ENCODE measurements around the gene PSAPL1. TPM values are rescaled to one million over a fixed set of nuclear protein-coding genes. Genes with fewer than 3 reads are reported as not detected.

PSAPL1 gene
- total and polyA plus RNA-seq, 7 donors = 0.01 TPM; not detected in 6

DNA sequence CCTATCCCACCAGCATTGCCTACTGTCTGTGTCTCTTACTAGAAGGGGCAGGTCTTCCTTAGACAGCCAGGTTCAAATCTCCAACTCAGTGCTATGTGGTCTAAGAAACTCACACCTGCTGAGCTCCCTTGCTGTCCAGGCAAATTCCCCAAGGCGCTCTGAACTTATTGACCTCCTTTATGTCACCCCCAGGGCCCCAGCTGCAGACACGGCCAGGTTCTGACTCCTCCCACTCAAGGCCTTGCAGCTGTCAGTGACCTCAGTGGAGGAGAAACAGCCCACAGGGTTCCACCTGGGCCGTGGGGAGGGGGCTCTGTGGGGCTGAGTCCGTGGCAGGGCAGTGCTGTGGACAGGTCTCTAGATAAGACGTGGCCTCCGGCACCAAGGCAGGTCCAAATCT is 42.1 kb upstream of the PSAPL1 start:
- no peak for DNase-seq
- no peaks in the 10 kb centered on the region for H3K27me3 ChIP-seq
- no peaks in the 10 kb centered on the region for H3K36me3 ChIP-seq
- H3K27ac ChIP-seq = no peak overlapping the region
- H3K9me3 ChIP-seq = no peaks in the 10 kb centered on the region
- TF ChIP-seq POLR2AphosphoS5 (IDR thresholded peaks at IDR 0.05) (no peak), EP300 (IDR thresholded peaks at IDR 0.05) (no peak), POLR2A (IDR thresholded peaks at IDR 0.05) (no peak), CTCF (IDR thresholded peaks at IDR 0.05) (no peak)
- WGBS, 2 donors = 46 to 63% methylated on average over 6 of the region's 6 CpGs
- no peaks in the 10 kb centered on the region for H3K4me1 ChIP-seq
- intact Hi-C loops (cut with DNase I) = no loop called here
- H3K4me3 ChIP-seq = no peak overlapping the region

DNA sequence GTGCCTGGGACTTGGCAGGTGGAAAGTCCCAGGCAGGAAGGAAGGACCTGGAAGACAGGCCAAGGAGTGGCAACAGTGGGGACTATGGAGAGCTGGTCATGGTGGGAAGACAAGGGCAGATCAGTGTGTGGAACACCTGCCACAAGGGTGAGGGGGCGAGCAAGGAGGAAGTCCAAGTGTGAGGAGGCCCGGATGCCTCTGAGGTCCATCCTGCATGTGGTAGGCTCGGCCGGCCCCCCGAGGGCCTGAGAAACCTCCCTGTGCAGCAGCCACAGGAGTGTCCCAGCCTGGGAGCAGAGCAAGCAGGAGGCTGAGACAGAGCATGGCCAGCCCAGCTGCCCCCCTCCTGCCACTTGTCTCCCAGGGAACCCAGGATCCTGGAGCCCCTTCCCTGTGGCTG is 40.5 kb upstream of the PSAPL1 start:
- TF ChIP-seq POLR2AphosphoS5 (IDR thresholded peaks at IDR 0.05) (no peak), EP300 (IDR thresholded peaks at IDR 0.05) (no peak), CTCF (IDR thresholded peaks at IDR 0.05) (no peak), POLR2A (IDR thresholded peaks at IDR 0.05) (no peak)
- Histone ChIP-seq H3K9me3 (no peaks in the 10 kb centered on the region), H3K4me3 (no peak overlapping the region), H3K27me3 (no peaks in the 10 kb centered on the region), H3K27ac (no peak overlapping the region), H3K36me3 (no peaks in the 10 kb centered on the region), H3K4me1 (no peaks in the 10 kb centered on the region)
- no peak for DNase-seq
- intact Hi-C loops (cut with DNase I) = no loop called here
- WGBS, 2 donors = 83% methylated on average over 5 of the region's 5 CpGs

DNA sequence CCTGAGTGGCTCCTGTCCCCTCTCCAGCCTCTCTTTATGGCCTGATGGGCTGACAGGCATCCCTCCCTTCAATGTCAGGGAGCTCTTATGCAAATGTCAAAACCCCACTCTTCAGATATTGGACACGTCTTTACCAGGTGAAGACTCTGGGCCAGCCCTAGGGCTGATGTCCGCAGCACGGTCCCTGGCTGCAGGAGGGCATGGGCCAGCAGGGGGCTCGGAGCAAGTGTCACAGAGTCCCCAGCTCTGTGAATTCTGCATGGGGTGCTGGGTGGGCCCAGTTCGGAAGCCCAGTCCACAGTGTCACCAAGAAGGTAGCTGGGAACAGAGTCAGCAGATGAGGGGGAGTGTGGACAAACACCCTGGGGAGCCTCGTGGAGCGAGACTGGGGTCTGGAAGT is 39.6 kb upstream of the PSAPL1 start:
- TF ChIP-seq CTCF (IDR thresholded peaks at IDR 0.05) (no peak), EP300 (IDR thresholded peaks at IDR 0.05) (no peak), POLR2A (IDR thresholded peaks at IDR 0.05) (no peak), POLR2AphosphoS5 (IDR thresholded peaks at IDR 0.05) (no peak)
- no peaks in the 10 kb centered on the region for H3K9me3 ChIP-seq
- WGBS, 2 donors = 72 to 77% methylated on average over 7 of the region's 7 CpGs
- no peak overlapping the region for H3K4me3 ChIP-seq
- intact Hi-C loops (cut with DNase I) = no loop called here
- no peak overlapping the region for H3K27ac ChIP-seq
- no peaks in the 10 kb centered on the region for H3K4me1 ChIP-seq
- H3K36me3 ChIP-seq = no peaks in the 10 kb centered on the region
- no peaks in the 10 kb centered on the region for H3K27me3 ChIP-seq
- DNase-seq = no peak

DNA sequence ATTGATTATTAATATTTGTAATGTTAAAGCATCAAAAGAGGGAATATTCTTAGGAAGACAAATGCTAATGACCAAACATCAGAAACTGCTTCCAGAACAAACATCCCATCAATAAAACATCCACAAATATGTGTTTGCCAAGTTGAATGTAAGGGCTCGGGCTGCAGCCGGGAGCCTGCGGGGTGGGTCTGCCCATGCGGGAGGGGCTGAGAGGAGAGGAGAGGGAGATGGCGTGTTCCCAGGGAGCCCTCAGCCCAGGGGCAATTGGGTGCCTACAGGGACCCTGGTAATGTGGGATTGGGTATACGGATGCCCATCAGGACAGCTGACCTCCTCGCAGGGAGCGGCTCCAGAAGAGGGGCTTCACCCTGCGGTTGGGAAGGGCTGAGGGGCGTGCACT is 38.4 kb upstream of the PSAPL1 start:
- Histone ChIP-seq H3K4me1 (no peaks in the 10 kb centered on the region), H3K27me3 (no peaks in the 10 kb centered on the region), H3K4me3 (no peak overlapping the region), H3K27ac (no peak overlapping the region), H3K36me3 (no peaks in the 10 kb centered on the region), H3K9me3 (no peaks in the 10 kb centered on the region)
- intact Hi-C loops (cut with DNase I) = no loop called here
- TF ChIP-seq POLR2A (IDR thresholded peaks at IDR 0.05) (no peak), CTCF (IDR thresholded peaks at IDR 0.05) (no peak), POLR2AphosphoS5 (IDR thresholded peaks at IDR 0.05) (no peak)
- 50 to 66% methylated on average over 10 of the region's 10 CpGs for WGBS, 2 donors
- DNase-seq = no peak

GRCh38 chr4:7472442-7473013 is 37.8 kb upstream of the PSAPL1 start:
- TF ChIP-seq CTCF (IDR thresholded peaks at IDR 0.05) (no peak), EP300 (IDR thresholded peaks at IDR 0.05) (no peak)
- Histone ChIP-seq H3K27ac (no peak overlapping the region), H3K36me3 (no peaks in the 10 kb centered on the region), H3K4me1 (no peaks in the 10 kb centered on the region), H3K4me3 (no peak overlapping the region), H3K9me3 (no peaks in the 10 kb centered on the region), H3K27me3 (no peaks in the 10 kb centered on the region)
- intact Hi-C loops (cut with DNase I) = no loop called here
- WGBS, 2 donors = 38 to 48% methylated on average over 19 of the region's 19 CpGs
- no peak for DNase-seq
